DOHH2 (cell line): ENCODE measurements around the gene FAM89B.

Experiments
- H3F3A ChIP-seq: fragments of 200-600 bp; sonication (generic), shearing (Covaris generic); 2 replicates; pipeline ENCODE4 v1.6.0; 2016; ENCODE audit warnings: antibody characterized with exemption, mild to moderate bottlenecking; ENCODE audit not compliant: control insufficient read depth, insufficient read depth
- H3K27ac ChIP-seq: fragments of 200-600 bp; sonication (generic); 2 replicates; pipeline ENCODE4 v1.5.1; 2014; ENCODE audit warnings: low read depth, mild to moderate bottlenecking, low read length, moderate library complexity
- H3K27me3 ChIP-seq: fragments of 200-600 bp; sonication (generic); 2 replicates; pipeline ENCODE4 v1.6.1; 2014; ENCODE audit warnings: mild to moderate bottlenecking, low read length, mixed read lengths; ENCODE audit not compliant: control insufficient read depth
- H3K36me3 ChIP-seq: fragments of 200-600 bp; sonication (generic); 2 replicates; pipeline ENCODE4 v1.6.1; 2014; ENCODE audit warnings: mild to moderate bottlenecking, low read length, moderate library complexity, mixed read lengths; ENCODE audit not compliant: control insufficient read depth
- H3K4me1 ChIP-seq: fragments of 200-600 bp; sonication (generic); 2 replicates; pipeline ENCODE4 v1.6.1; 2014; ENCODE audit warnings: mild to moderate bottlenecking, low read length, mixed read lengths; ENCODE audit not compliant: control insufficient read depth
- H3K4me2 ChIP-seq: fragments of 200-600 bp; sonication (generic); 2 replicates; pipeline ENCODE4 v1.6.0; 2014; ENCODE audit warnings: mild to moderate bottlenecking, low read length, moderate library complexity
- H3K4me3 ChIP-seq: fragments of 200-600 bp; sonication (generic); 2 replicates; pipeline ENCODE4 v1.5.1; 2014; ENCODE audit warnings: mild to moderate bottlenecking, low read length, mixed read lengths
- H3K79me2 ChIP-seq: fragments of 200-600 bp; sonication (generic); 2 replicates; pipeline ENCODE4 v1.6.1; 2014; ENCODE audit warnings: mild to moderate bottlenecking, low read length, mixed read lengths; ENCODE audit not compliant: control insufficient read depth
- H3K9me2 ChIP-seq: fragments of 200-600 bp; sonication (generic); replicated peaks from 2 replicates; pipeline ENCODE4 v1.6.1; 2014; ENCODE audit warnings: mild to moderate bottlenecking, low read length, mixed read lengths; ENCODE audit not compliant: control insufficient read depth
- H3K9me3 ChIP-seq: fragments of 200-600 bp; sonication (generic); 2 replicates; pipeline ENCODE4 v1.6.1; 2014; ENCODE audit warnings: antibody characterized with exemption, low read length, mixed read lengths; ENCODE audit not compliant: control insufficient read depth, insufficient read depth
- H4K20me1 ChIP-seq: fragments of 200-600 bp; sonication (generic); 2 replicates; pipeline ENCODE4 v1.6.0; 2014; ENCODE audit warnings: low read depth, mild to moderate bottlenecking, antibody characterized with exemption, low read length, moderate library complexity; ENCODE audit not compliant: control insufficient read depth, insufficient read depth
- EZH2phosphoT487 ChIP-seq: fragments of 200-600 bp; sonication (generic); IDR thresholded peaks from 2 replicates; pipeline ENCODE4 v1.6.1; 2017; ENCODE audit warnings: borderline replicate concordance, mild to moderate bottlenecking, antibody characterized with exemption, low read length, moderate library complexity, mixed read lengths
- TF ChIP-seq, protein P1 (sequence below): fragments of 200-600 bp; sonication (generic); IDR thresholded peaks from one replicate; pipeline ENCODE4 v1.5.1; 2014; ENCODE audit warnings: antibody characterized with exemption, mild to moderate bottlenecking, low read depth, low read length; ENCODE audit not compliant: poor library complexity, severe bottlenecking

FAM89B gene

DNA sequence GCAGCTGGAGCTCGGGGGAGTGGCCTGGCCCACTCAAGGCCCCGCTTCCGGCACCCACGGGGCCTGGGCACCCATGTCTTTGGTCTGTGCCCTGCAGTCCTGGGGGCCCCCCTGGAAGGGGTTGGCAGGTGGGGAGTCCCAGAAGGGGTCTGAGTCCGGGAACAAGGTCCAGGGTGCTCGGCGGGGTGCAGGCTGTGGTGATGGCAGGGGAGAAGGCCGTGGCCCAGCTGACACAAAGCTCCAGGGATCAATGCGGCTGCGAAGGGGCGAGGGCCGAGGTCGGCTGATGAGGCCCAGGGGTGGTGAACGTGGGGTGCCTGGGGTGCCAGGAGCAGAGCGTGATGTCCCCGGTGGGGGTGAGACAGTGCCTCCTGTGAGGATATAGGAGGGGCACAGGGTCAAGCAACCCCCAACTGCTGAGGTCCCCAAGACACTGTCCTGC, 25.9 kb downstream of the FAM89B start:
- H3K4me3 ChIP-seq: no peak overlapping the region
- no peaks in the 10 kb centered on the region for H3K27me3 ChIP-seq
- H3K4me2 ChIP-seq: no peak overlapping the region
- H3K79me2 ChIP-seq: no peaks in the 10 kb centered on the region
- no peaks in the 10 kb centered on the region for H3K9me3 ChIP-seq
- peaks cover 8% of the 10 kb centered on the region; the same call in 1 of the 2 replicates for H3K36me3 ChIP-seq
- TF ChIP-seq, protein P1, sequence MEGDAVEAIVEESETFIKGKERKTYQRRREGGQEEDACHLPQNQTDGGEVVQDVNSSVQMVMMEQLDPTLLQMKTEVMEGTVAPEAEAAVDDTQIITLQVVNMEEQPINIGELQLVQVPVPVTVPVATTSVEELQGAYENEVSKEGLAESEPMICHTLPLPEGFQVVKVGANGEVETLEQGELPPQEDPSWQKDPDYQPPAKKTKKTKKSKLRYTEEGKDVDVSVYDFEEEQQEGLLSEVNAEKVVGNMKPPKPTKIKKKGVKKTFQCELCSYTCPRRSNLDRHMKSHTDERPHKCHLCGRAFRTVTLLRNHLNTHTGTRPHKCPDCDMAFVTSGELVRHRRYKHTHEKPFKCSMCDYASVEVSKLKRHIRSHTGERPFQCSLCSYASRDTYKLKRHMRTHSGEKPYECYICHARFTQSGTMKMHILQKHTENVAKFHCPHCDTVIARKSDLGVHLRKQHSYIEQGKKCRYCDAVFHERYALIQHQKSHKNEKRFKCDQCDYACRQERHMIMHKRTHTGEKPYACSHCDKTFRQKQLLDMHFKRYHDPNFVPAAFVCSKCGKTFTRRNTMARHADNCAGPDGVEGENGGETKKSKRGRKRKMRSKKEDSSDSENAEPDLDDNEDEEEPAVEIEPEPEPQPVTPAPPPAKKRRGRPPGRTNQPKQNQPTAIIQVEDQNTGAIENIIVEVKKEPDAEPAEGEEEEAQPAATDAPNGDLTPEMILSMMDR: no peak
- TF ChIP-seq EZH2phosphoT487: no peak
- peaks cover 6% of the 10 kb centered on the region for H3K4me1 ChIP-seq
- no peaks in the 10 kb centered on the region for H3K9me2 ChIP-seq
- H3F3A ChIP-seq: no peaks in the 10 kb centered on the region
- no peak overlapping the region for H3K27ac ChIP-seq
- no peaks in the 10 kb centered on the region for H4K20me1 ChIP-seq

DNA sequence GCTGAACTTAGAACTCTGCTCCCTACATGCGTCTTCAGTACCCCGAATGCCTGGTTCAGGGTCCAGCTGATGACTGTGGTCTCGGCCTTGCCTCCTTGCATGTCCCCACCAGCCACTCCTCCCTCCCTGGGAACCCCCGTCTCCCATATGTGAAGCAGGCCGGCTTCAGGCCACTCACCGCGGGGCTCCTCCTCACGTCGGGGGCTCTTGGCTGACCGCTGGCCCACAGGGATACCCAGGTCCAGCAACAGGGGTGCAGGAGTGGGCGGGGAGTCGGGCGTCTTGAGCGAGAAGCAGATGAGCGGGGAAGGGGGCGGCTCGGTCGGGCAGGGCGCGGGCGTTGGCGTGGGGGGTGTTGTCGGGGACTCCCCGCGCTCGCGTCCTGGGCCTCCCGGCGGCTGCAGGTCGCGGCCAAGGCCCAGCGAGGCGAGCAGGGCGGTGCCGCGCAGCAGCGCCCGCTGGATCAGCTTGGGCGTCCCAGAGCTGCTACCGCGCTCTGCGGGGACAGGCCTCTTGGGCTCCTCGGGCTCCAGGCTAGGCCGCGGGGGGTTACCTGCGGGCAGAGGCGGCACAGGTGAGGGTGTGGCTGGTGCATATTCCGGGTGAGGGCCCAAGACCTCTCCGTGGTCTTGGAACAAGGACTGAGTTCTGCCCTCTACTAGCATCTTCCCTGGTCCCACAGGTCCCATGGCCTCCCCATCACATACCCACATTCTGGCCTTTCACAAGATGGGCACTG, 27.0 kb downstream of the FAM89B start:
- Histone ChIP-seq H3K9me3 (no peaks in the 10 kb centered on the region), H3K27ac (no peak overlapping the region), H3K27me3 (no peaks in the 10 kb centered on the region), H3K9me2 (no peaks in the 10 kb centered on the region), H3K4me2 (no peak overlapping the region), H3F3A (no peaks in the 10 kb centered on the region), H4K20me1 (no peaks in the 10 kb centered on the region), H3K4me3 (no peak overlapping the region), H3K79me2 (no peaks in the 10 kb centered on the region), H3K36me3 (peaks cover 18% of the 10 kb centered on the region), H3K4me1 (peaks cover 12% of the 10 kb centered on the region)
- TF ChIP-seq, protein P1: no peak
- no peak for TF ChIP-seq EZH2phosphoT487

DNA sequence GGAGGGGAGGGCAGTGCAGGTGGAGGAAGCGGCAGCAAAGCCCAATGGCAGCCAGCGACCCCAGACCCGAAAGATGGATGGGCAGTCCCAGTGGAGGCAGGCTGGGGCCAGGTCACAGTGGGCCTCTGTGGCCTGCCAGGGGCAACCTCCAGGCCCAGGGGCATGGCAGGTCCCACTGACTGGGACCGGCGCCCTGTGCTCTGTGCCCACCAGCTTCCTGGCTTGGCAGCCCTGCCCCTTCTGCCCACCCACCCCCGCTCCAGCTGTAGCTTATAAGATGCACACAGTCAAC, 27.6 kb downstream of the FAM89B start:
- Histone ChIP-seq H3K9me3 (no peaks in the 10 kb centered on the region), H3K36me3 (peaks cover 23% of the 10 kb centered on the region), H3F3A (no peaks in the 10 kb centered on the region), H3K79me2 (no peaks in the 10 kb centered on the region), H4K20me1 (no peaks in the 10 kb centered on the region), H3K27ac (no peak overlapping the region), H3K27me3 (no peaks in the 10 kb centered on the region), H3K9me2 (no peaks in the 10 kb centered on the region), H3K4me2 (no peak overlapping the region), H3K4me3 (no peak overlapping the region), H3K4me1 (peaks cover 12% of the 10 kb centered on the region)
- TF ChIP-seq, protein P1: no peak
- no peak for TF ChIP-seq EZH2phosphoT487
